ENCODE data around the gene AEBP2.

Gene AEBP2

GRCh38 chr12:19553175-19553574 lies 113.9 kb downstream of the AEBP2 start:
- TF ChIP-seq CTCF (IDR thresholded peaks at IDR 0.05; ENCODE audit: extremely low read depth, missing control alignments) = no peak
- no peak for DNase-seq (ENCODE audit: low spot score)

- no peak for DNase-seq (ENCODE audit: low spot score)
- no peak for TF ChIP-seq CTCF (IDR thresholded peaks at IDR 0.05; ENCODE audit: extremely low read depth, missing control alignments)
These were observed 122.2 kb downstream of the AEBP2 start for GRCh38 chr12:19561411-19561961.

Measured in GM20000 (cell line).